ENCODE measurements around the gene ZNF470.

DNA sequence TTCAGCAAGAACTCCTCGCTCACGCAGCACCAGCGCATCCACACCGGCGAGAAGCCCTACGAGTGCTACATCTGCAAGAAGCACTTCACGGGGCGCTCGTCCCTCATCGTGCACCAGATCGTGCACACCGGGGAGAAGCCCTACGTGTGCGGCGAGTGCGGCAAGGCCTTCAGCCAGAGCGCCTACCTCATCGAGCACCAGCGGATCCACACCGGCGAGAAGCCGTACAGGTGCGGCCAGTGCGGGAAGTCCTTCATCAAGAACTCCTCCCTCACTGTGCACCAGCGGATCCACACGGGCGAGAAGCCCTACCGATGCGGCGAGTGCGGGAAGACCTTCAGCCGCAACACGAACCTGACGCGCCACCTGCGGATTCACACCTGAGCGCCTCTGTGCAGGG, 55.1 kb downstream of the ZNF470 start:
- TF ChIP-seq ETV6 (IDR thresholded peaks at IDR 0.05; ENCODE audit: borderline replicate concordance in 1 of 2, low read depth in 2 of 2, low read length in 1 of 2): no peak
- no peak for TF ChIP-seq ETV6 (CRISPR knock-in tag; IDR thresholded peaks at IDR 0.05; ENCODE audit: borderline replicate concordance)
- TF ChIP-seq POLR2A (conservative IDR thresholded peaks at IDR 0.05): no peak
- no peak for TF ChIP-seq RBM17 (IDR thresholded peaks at IDR 0.05; ENCODE audit: borderline replicate concordance, low read depth, low read length)
- no peak for TF ChIP-seq ZFP36 (IDR thresholded peaks at IDR 0.05; ENCODE audit: low read depth, low read length, partially characterized antibody)
- no peak for TF ChIP-seq EZH2 (IDR thresholded peaks at IDR 0.05; ENCODE audit: borderline replicate concordance, low read depth, low read length)
- no peak for TF ChIP-seq CTCF (IDR thresholded peaks at IDR 0.05 in 2 of 3, conservative IDR thresholded peaks at IDR 0.05 in 1 of 3; ENCODE audit: insufficient read depth in 2 of 3, low read depth in 1 of 3, low read length in 3 of 3)
- TF ChIP-seq ELF1 (tag; IDR thresholded peaks at IDR 0.05): no peak

Data from K562 (cell line).